ENCODE measurements around the gene ECT2L.

Gene ECT2L

DNA sequence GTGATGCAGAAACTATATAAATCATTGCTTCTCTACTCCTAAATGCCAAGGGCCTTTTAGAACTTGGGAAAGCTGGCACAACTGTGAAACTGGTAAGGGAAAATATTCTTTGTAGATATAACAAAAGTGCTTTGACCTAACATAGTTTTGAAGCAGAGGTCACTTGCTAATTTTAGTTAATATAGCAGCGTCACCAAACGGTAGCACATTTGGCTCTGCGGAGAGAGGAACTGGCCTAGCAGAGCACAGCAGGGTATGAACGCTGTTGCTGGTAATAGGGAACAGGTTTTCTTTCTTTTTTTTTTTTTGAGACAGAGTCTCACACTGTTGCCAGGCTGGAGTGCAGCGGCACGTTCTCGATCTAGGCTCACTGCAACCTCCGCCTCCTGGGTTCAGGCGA lies 67.4 kb downstream of the ECT2L start:
- no peak for TF ChIP-seq CTCF (IDR thresholded peaks at IDR 0.05; ENCODE audit: low read depth, low read length)
- no peak overlapping the region for H3K4me3 ChIP-seq (ENCODE audit: low read depth, low read length)

- TF ChIP-seq CTCF (IDR thresholded peaks at IDR 0.05; ENCODE audit: low read depth, low read length), result no peak
- H3K4me3 ChIP-seq (ENCODE audit: low read depth, low read length), result no peak overlapping the region
Measured at GRCh38 chr6:138864343-138864890, 68.5 kb downstream of the ECT2L start.

DNA sequence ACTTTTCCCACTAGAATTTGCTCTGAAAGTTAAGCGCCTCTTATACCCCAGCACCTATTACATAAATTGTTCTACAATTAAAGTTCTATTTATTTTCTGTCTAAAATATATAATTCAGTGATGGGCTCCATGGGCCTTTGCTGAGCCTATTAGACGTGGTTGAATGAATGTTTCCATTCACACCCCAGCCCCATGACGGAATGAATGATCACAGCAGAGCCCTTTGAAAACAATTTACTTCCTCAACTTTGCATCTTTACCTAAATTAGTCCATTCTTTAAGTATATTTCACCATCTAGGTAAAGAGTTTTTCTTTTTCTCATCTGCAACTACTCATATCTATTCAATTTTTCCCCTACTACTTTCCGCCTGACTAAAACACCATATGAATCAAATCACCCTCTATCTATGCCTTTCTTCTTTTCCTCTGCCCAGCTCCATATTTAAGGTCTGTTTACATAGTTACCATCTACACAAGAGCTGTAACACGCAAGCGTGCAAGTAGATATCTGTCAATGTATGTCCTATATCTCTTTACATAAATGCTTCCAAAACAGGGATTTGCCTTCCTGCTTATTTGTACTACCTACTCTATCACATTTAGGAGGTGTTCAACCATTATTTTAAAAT lies 69.7 kb downstream of the ECT2L start:
- H3K4me3 ChIP-seq (ENCODE audit: low read depth, low read length), result no peak overlapping the region
- TF ChIP-seq CTCF (IDR thresholded peaks at IDR 0.05; ENCODE audit: low read depth, low read length), result no peak

GRCh38 chr6:138868181-138868580 lies 72.3 kb downstream of the ECT2L start:
- TF ChIP-seq CTCF (IDR thresholded peaks at IDR 0.05; ENCODE audit: low read depth, low read length), result no peak
- no peak overlapping the region for H3K4me3 ChIP-seq (ENCODE audit: low read depth, low read length)

DNA sequence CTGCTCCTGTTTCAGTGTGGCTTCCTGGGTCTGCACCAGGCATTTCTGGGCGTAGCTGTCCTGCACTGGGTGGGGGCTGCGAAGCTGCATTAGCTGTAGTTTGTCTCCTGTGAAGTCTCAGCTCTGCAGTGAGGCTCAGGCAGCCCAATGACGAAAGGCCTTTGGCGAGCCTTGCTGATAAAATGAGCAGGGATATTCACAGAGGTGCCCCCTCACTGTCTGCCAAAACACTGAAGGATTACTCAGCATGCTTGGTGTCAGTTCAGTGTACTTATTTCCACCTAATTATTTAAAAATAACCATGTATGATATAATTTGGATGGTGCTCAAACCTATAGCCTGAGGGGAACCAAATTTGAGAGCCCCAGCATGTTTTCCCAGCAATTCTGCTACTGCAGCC lies 73.5 kb downstream of the ECT2L start:
- TF ChIP-seq CTCF (IDR thresholded peaks at IDR 0.05; ENCODE audit: low read depth, low read length), result no peak
- H3K4me3 ChIP-seq (ENCODE audit: low read depth, low read length), result no peak overlapping the region

GRCh38 chr6:138873191-138873590 lies 77.3 kb downstream of the ECT2L start:
- no peak for TF ChIP-seq CTCF (IDR thresholded peaks at IDR 0.05; ENCODE audit: low read depth, low read length)
- H3K4me3 ChIP-seq (ENCODE audit: low read depth, low read length), result no peak overlapping the region

- TF ChIP-seq CTCF (IDR thresholded peaks at IDR 0.05; ENCODE audit: low read depth, low read length), result no peak
Measured at GRCh38 chr6:138882369-138883017, 86.6 kb downstream of the ECT2L start.

More at GRCh38 chr6:138882369-138883017, 86.6 kb downstream of the ECT2L start:
- no peak overlapping the region for H3K4me3 ChIP-seq (ENCODE audit: low read depth, low read length)
